Activated B cell treated with CpG ODN at 0.5 μM for 24 hours (primary cell): Measurements from ENCODE around the gene CABS1. TPM values are rescaled to one million over a fixed set of nuclear protein-coding genes. Genes with fewer than 3 reads are reported as not detected.

Source experiments
- ATAC-seq: fragments of 200-7000 bp; cut with Tn5 transposase; one replicate; pipeline ENCODE4 v1.10.0; 2021; ENCODE audit warnings: low read depth, mild to moderate bottlenecking, moderate library complexity
- CTCF ChIA-PET: fragments of 350-600 bp; sonication (Branson Sonifier 250); formaldehyde crosslinking; loops from one replicate; lab custom pipeline; 2021; ENCODE audit warnings: antibody characterized with exemption; lab: Charles Lee
- POLR2A ChIA-PET: fragments of 350-600 bp; sonication (Branson Sonifier 250); formaldehyde crosslinking; loops from one replicate; lab custom pipeline; 2021; ENCODE audit warnings: antibody characterized with exemption; lab: Charles Lee
- DNase-seq: peaks from one replicate; pipeline ENCODE4 v3.0.0; 2022
- H3K27ac Mint-ChIP-seq: one replicate; pipeline ENCODE4 v1.8.0; 2020; ENCODE audit warnings: mixed read lengths
- H3K27me3 Mint-ChIP-seq: one replicate; pipeline ENCODE4 v1.8.0; 2021; ENCODE audit warnings: mixed read lengths
- H3K36me3 Mint-ChIP-seq: one replicate; pipeline ENCODE4 v1.8.0; 2021; ENCODE audit warnings: low read depth, mixed read lengths
- H3K4me1 Mint-ChIP-seq: one replicate; pipeline ENCODE4 v1.8.0; 2021; ENCODE audit warnings: mixed read lengths
- H3K4me3 Mint-ChIP-seq: one replicate; pipeline ENCODE4 v1.8.0; 2020; ENCODE audit warnings: mild to moderate bottlenecking, mixed read lengths
- H3K9me3 Mint-ChIP-seq: one replicate; pipeline ENCODE4 v1.8.0; 2020; ENCODE audit warnings: mixed read lengths
- CTCF ChIP-seq: fragments of 200-600 bp; IDR thresholded peaks from one replicate; pipeline ENCODE4 v1.8.0; 2022; ENCODE audit warnings: antibody characterized with exemption, mild to moderate bottlenecking
- intact Hi-C: fragments of 100-400 bp; cut with micrococcal nuclease; formaldehyde crosslinking; loops from one replicate; pipeline ENCODE4 v1.15.1; 2024
- total RNA-seq: library from RNA; stranded (reverse); gene quantifications from 2 replicates; pipeline ENCODE4 v1.2.3, GENCODE V29; 2022

The CABS1 gene
- total RNA-seq, 1 donor from 2014 or later: not detected

- CTCF ChIA-PET: no interaction called here
- no peak for TF ChIP-seq CTCF
Observed at GRCh38 chr4:70356185-70356584, 21.4 kb downstream of the CABS1 start.

GRCh38 chr4:70359115-70359661, 24.4 kb downstream of the CABS1 start:
- Mint-ChIP-seq H3K4me1 (no peaks in the 10 kb centered on the region), H3K9me3 (no peaks in the 10 kb centered on the region), H3K4me3 (no peak overlapping the region), H3K27me3 (no peaks in the 10 kb centered on the region), H3K36me3 (no peaks in the 10 kb centered on the region), H3K27ac (no peak overlapping the region)
- ATAC-seq (no peak), DNase-seq (no peak)
- no peak for TF ChIP-seq CTCF
- ChIA-PET CTCF (no interaction called here), POLR2A (no interaction called here)
- intact Hi-C loops: no loop called here

More at GRCh38 chr4:70356185-70356584, 21.4 kb downstream of the CABS1 start:
- Mint-ChIP-seq H3K27ac (no peak overlapping the region), H3K4me1 (no peaks in the 10 kb centered on the region), H3K9me3 (no peaks in the 10 kb centered on the region), H3K36me3 (no peaks in the 10 kb centered on the region), H3K27me3 (no peaks in the 10 kb centered on the region), H3K4me3 (no peak overlapping the region)
- DNase-seq (no peak), ATAC-seq (no peak)
- POLR2A ChIA-PET: no interaction called here
- intact Hi-C loops: no loop called here

- no peaks in the 10 kb centered on the region for H3K4me1 Mint-ChIP-seq
- DNase-seq (no peak), ATAC-seq (no peak)
- no peak within 1 kb of the TSS for H3K4me3 Mint-ChIP-seq
- H3K27ac Mint-ChIP-seq: no peak within 1 kb of the TSS
- TF ChIP-seq CTCF: no peak
- no peaks in the 10 kb centered on the region for H3K9me3 Mint-ChIP-seq
- intact Hi-C loops: no loop called here
- CTCF ChIA-PET: no interaction called here
- no peaks in the 10 kb centered on the region for H3K27me3 Mint-ChIP-seq
- no peaks in the 10 kb centered on the region for H3K36me3 Mint-ChIP-seq
- POLR2A ChIA-PET: no interaction called here
Observed at GRCh38 chr4:70360460-70360859, 25.7 kb downstream of the CABS1 start, which contains the start of gene SMR3A. Gene SMR3A, plus strand, starts transcription at chr4:70360760. Its CDS starts 1,356 bp downstream, at chr4:70362116.

GRCh38 chr4:70364002-70364401, 29.2 kb downstream of the CABS1 start:
- intact Hi-C loops: no loop called here
- H3K27me3 Mint-ChIP-seq: no peaks in the 10 kb centered on the region

GRCh38 chr4:70365479-70365878, 30.7 kb downstream of the CABS1 start:
- Mint-ChIP-seq H3K27ac (no peak overlapping the region), H3K27me3 (no peaks in the 10 kb centered on the region), H3K9me3 (no peaks in the 10 kb centered on the region), H3K4me1 (no peaks in the 10 kb centered on the region), H3K36me3 (no peaks in the 10 kb centered on the region), H3K4me3 (no peak overlapping the region)
- no peak for TF ChIP-seq CTCF
- no peak for DNase-seq
- CTCF ChIA-PET: no interaction called here
- intact Hi-C loops: no loop called here
- no peak for ATAC-seq
- POLR2A ChIA-PET: no interaction called here

More at GRCh38 chr4:70364002-70364401, 29.2 kb downstream of the CABS1 start:
- no peak overlapping the region for H3K27ac Mint-ChIP-seq
- no peak overlapping the region for H3K4me3 Mint-ChIP-seq
- no peaks in the 10 kb centered on the region for H3K9me3 Mint-ChIP-seq
- ChIA-PET POLR2A (no interaction called here), CTCF (no interaction called here)
- no peaks in the 10 kb centered on the region for H3K4me1 Mint-ChIP-seq
- TF ChIP-seq CTCF: no peak
- ATAC-seq: no peak
- DNase-seq: no peak
- H3K36me3 Mint-ChIP-seq: no peaks in the 10 kb centered on the region
